Keratinocyte (primary cell): Measurements from ENCODE around the gene PRELID1. TPM values are rescaled to one million over a fixed set of nuclear protein-coding genes. Genes with fewer than 3 reads are reported as not detected.

Source experiments
- DNase-seq: peaks from one replicate; pipeline ENCODE4 v3.0.0-alpha.2; 2011; ENCODE audit warnings: low read depth, missing footprints, low spot score
- FAIRE-seq: peaks from 2 replicates; lab custom pipeline; 2011; peaks lifted over from hg19 to GRCh38; lab: Jason Lieb, UNC
- H2AFZ ChIP-seq: 2 replicates; pipeline ENCODE4 v1.6.0; 2012; ENCODE audit warnings: low read length, control low read depth, inconsistent platforms; ENCODE audit not compliant: control insufficient read depth
- H3K27ac ChIP-seq: 2 replicates; pipeline ENCODE4 v1.5.1; 2011; ENCODE audit warnings: low read length; ENCODE audit not compliant: control insufficient read depth, insufficient read depth
- H3K27me3 ChIP-seq: 3 replicates; pipeline ENCODE4 v1.6.0; 2011; ENCODE audit warnings: low read length; ENCODE audit not compliant: control insufficient read depth, insufficient read depth; ENCODE audit errors: extremely low read depth
- H3K36me3 ChIP-seq, 2 experiments: 2 replicates in 1 of 2; 3 replicates in 1 of 2; pipeline ENCODE4 v1.5.1; 2011; ENCODE audit warnings: low read length in 2 of 2, mild to moderate bottlenecking in 1 of 2; ENCODE audit not compliant: control insufficient read depth in 2 of 2, insufficient read depth in 2 of 2; ENCODE audit errors: extremely low read depth in 1 of 2
- H3K4me1 ChIP-seq: 3 replicates; pipeline ENCODE4 v1.5.1; 2011; ENCODE audit warnings: low read length; ENCODE audit not compliant: control insufficient read depth, insufficient read depth; ENCODE audit errors: extremely low read depth
- H3K4me2 ChIP-seq: 3 replicates; pipeline ENCODE4 v1.6.0; 2011; ENCODE audit warnings: low read depth, low read length; ENCODE audit not compliant: control insufficient read depth, insufficient read depth; ENCODE audit errors: extremely low read depth
- H3K4me3 ChIP-seq, 3 experiments: fragments of 200-600 bp in 1 of 3; sonication (generic) in 1 of 3; 2 replicates in 2 of 3; 3 replicates in 1 of 3; pipeline ENCODE4 v1.5.1; 2011 to 2016; ENCODE audit warnings: low read length in 3 of 3, mild to moderate bottlenecking in 3 of 3, control low read depth in 2 of 3, inconsistent platforms in 1 of 3, low read depth in 1 of 3, mixed read lengths in 1 of 3, mixed run types in 1 of 3, moderate library complexity in 1 of 3; ENCODE audit not compliant: control insufficient read depth in 2 of 3, insufficient read depth in 2 of 3; ENCODE audit errors: extremely low read depth in 1 of 3
- H3K79me2 ChIP-seq: 2 replicates; pipeline ENCODE4 v1.6.0; 2012; ENCODE audit warnings: low read length; ENCODE audit not compliant: control insufficient read depth, insufficient read depth
- H3K9ac ChIP-seq: 3 replicates; pipeline ENCODE4 v1.6.0; 2011; ENCODE audit warnings: low read length; ENCODE audit not compliant: control insufficient read depth, insufficient read depth; ENCODE audit errors: extremely low read depth
- H3K9me1 ChIP-seq: 3 replicates; pipeline ENCODE4 v1.6.0; 2011; ENCODE audit warnings: low read length; ENCODE audit not compliant: control insufficient read depth, insufficient read depth; ENCODE audit errors: extremely low read depth
- H3K9me3 ChIP-seq: 2 replicates; pipeline ENCODE4 v1.5.1; 2012; ENCODE audit warnings: low read depth, low read length; ENCODE audit not compliant: control insufficient read depth
- H4K20me1 ChIP-seq: 3 replicates; pipeline ENCODE4 v1.6.0; 2011; ENCODE audit warnings: low read length; ENCODE audit not compliant: control insufficient read depth, insufficient read depth; ENCODE audit errors: extremely low read depth
- CTCF ChIP-seq, 3 experiments: IDR thresholded peaks in 1 of 3; conservative IDR thresholded peaks in 1 of 3; optimal IDR thresholded peaks in 1 of 3; 2 replicates in 2 of 3; 3 replicates in 1 of 3; pipeline versions ENCODE3 to v1.5.1; 2011; ENCODE audit warnings: low read length in 3 of 3, mild to moderate bottlenecking in 3 of 3, moderate library complexity in 2 of 3, control low read depth in 1 of 3, inconsistent platforms in 1 of 3; ENCODE audit not compliant: insufficient read depth in 2 of 3; ENCODE audit errors: extremely low read depth in 1 of 3
- EZH2 ChIP-seq: IDR thresholded peaks from one replicate; pipeline ENCODE4 v1.6.1; 2012; ENCODE audit warnings: inconsistent platforms, mild to moderate bottlenecking, low read length, moderate library complexity
- dilution Hi-C: fragments of 300-500 bp; cut with MboI; formaldehyde crosslinking; loops from one replicate; pipeline ENCODE4 v1.7.0; 2020; ENCODE audit warnings: low sequenced_read_pairs; ENCODE audit not compliant: extremely low pct_ligation_motif_present
- polyA plus RNA-seq, 5 experiments: library from polyadenylated mRNA; depleted of rRNA in 3 of 5; stranded (reverse) in 3 of 5; stranded (forward) in 1 of 5; unstranded in 1 of 5; fragments of >200 nt; gene quantifications; 1 replicate in 1 of 5; 2 replicates in 3 of 5; 3 replicates in 1 of 5; pipeline versions ENCODE4 v1.2.1 to v1.2.3, GENCODE V29; 2011 to 2012; ENCODE audit warnings: missing spikeins in 2 of 5, low read depth in 1 of 5, low replicate concordance in 1 of 5

Gene PRELID1
- polyA plus RNA-seq, 1 donor (not counting 4 experiments of a cell fraction or from before 2014, with no cell fraction given) = 245 TPM

- no peak overlapping the region for H3K4me2 ChIP-seq
- H3K4me3 ChIP-seq = no peak overlapping the region
- H3K79me2 ChIP-seq = no peaks in the 10 kb centered on the region
- no peak for DNase-seq
- no peaks in the 10 kb centered on the region for H4K20me1 ChIP-seq
- H3K36me3 ChIP-seq = no peaks in the 10 kb centered on the region
- dilution Hi-C loops = no loop called here
- peaks cover 18% of the 10 kb centered on the region for H3K4me1 ChIP-seq
- H2AFZ ChIP-seq = no peak overlapping the region
- no peaks in the 10 kb centered on the region for H3K9me3 ChIP-seq
- H3K27me3 ChIP-seq = no peaks in the 10 kb centered on the region
- TF ChIP-seq CTCF (optimal IDR thresholded peaks at IDR 0.05 in 1 of 3, IDR thresholded peaks at IDR 0.05 in 1 of 3, conservative IDR thresholded peaks at IDR 0.05 in 1 of 3; ENCODE audit: extremely low read depth in 1 of 3, insufficient read depth in 2 of 3, low read length in 3 of 3) (no peak), EZH2 (no peak)
- no peak for FAIRE-seq
- H3K9me1 ChIP-seq = peaks cover 3% of the 10 kb centered on the region
- no peak overlapping the region for H3K27ac ChIP-seq
- H3K9ac ChIP-seq = no peak overlapping the region
Observed at GRCh38 chr5:177314376-177315342, 11.1 kb downstream of the PRELID1 start.

DNA sequence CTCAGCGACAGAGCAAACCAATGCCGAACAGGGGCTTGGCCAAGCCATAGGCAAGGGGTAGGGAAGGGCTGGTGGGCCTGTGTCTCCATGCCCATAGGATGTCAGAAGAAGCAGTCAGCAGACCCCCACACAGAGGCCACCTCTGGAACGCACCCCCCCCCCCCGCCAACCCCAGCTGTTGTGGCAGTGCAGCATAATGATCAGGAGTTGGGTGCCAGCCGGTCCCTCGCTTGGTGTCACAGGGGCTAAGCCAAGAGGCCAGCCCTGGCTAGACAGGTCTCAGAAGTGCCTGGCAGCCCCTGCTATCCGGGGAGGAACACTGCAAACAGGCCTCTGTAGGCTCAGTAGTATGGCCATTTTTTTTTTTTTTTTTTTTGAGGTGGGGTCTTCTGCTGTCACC lies 11.8 kb downstream of the PRELID1 start:
- H3K27ac ChIP-seq = no peak overlapping the region
- no peak overlapping the region for H2AFZ ChIP-seq
- no peaks in the 10 kb centered on the region for H3K27me3 ChIP-seq
- TF ChIP-seq CTCF (optimal IDR thresholded peaks at IDR 0.05 in 1 of 3, IDR thresholded peaks at IDR 0.05 in 1 of 3, conservative IDR thresholded peaks at IDR 0.05 in 1 of 3; ENCODE audit: extremely low read depth in 1 of 3, insufficient read depth in 2 of 3, low read length in 3 of 3) (no peak), EZH2 (no peak)
- FAIRE-seq (no peak), DNase-seq (no peak)
- H3K4me3 ChIP-seq = no peak overlapping the region
- no peaks in the 10 kb centered on the region for H3K36me3 ChIP-seq
- dilution Hi-C loops = no loop called here
- no peaks in the 10 kb centered on the region for H3K9me3 ChIP-seq
- no peak overlapping the region for H3K9ac ChIP-seq
- H3K9me1 ChIP-seq = peaks cover 3% of the 10 kb centered on the region
- H3K4me1 ChIP-seq = peaks cover 18% of the 10 kb centered on the region
- no peaks in the 10 kb centered on the region for H3K79me2 ChIP-seq
- H4K20me1 ChIP-seq = no peaks in the 10 kb centered on the region
- H3K4me2 ChIP-seq = no peak overlapping the region
